HEK293 (cell line): Measurements from ENCODE around the gene IVNS1ABP.
A peak's percentile ranks its signal among the peaks of the same experiment; 100 is the strongest.

Source experiments
- CTCF ChIA-PET: fragments of 350-600 bp; formaldehyde crosslinking; extraction: SDS; loops from one replicate; lab custom pipeline; 2021; ENCODE audit warnings: antibody characterized with exemption; lab: Yijun Ruan, JAX
- POLR2A ChIA-PET: fragments of 300-600 bp; formaldehyde crosslinking; extraction: SDS; loops from one replicate; lab custom pipeline; 2020; ENCODE audit warnings: antibody characterized with exemption, inconsistent platforms; lab: Yijun Ruan, JAX
- H3K27ac ChIP-seq: fragments of 200-500 bp; sonication (Bioruptor generic); 2 replicates; pipeline ENCODE4 v1.5.1; 2014; ENCODE audit warnings: low read depth, low read length, control low read depth, inconsistent platforms; ENCODE audit errors: extremely low read depth
- H3K36me3 ChIP-seq, 2 experiments: fragments of 200-500 bp in 1 of 2; sonication (Bioruptor generic) in 1 of 2; 1 replicate in 1 of 2; 2 replicates in 1 of 2; pipeline ENCODE4 v1.5.1; 2014 to 2017; ENCODE audit warnings: inconsistent platforms in 2 of 2, low read length in 2 of 2; ENCODE audit not compliant: control insufficient read depth in 2 of 2, insufficient read depth in 1 of 2
- H3K4me1 ChIP-seq: fragments of 200-500 bp; sonication (Bioruptor generic); 2 replicates; pipeline ENCODE4 v1.5.1; 2014; ENCODE audit warnings: mild to moderate bottlenecking, low read length, inconsistent platforms; ENCODE audit not compliant: control insufficient read depth, insufficient read depth
- H3K4me3 ChIP-seq: 2 replicates; pipeline ENCODE4 v1.5.1; 2011; ENCODE audit warnings: low read depth, mild to moderate bottlenecking, control low read depth, low read length, moderate library complexity
- H3K9me3 ChIP-seq: fragments of 200-500 bp; sonication (Bioruptor generic); 2 replicates; pipeline ENCODE4 v1.5.1; 2014; ENCODE audit warnings: low read depth, low read length, inconsistent platforms; ENCODE audit not compliant: control insufficient read depth, insufficient read depth
- MZF1 ChIP-seq: fragments of 450-650 bp; formaldehyde crosslinking; IDR thresholded peaks from 2 replicates; pipeline ENCODE4 v1.5.1; 2017; ENCODE audit warnings: missing biosample characterization, missing genetic modification characterization, borderline replicate concordance
- PATZ1 ChIP-seq: fragments of 450-650 bp; formaldehyde crosslinking; IDR thresholded peaks from 2 replicates; pipeline ENCODE4 v1.5.1; 2016; ENCODE audit warnings: missing biosample characterization, missing genetic modification characterization
- PRDM2 ChIP-seq: fragments of 450-650 bp; formaldehyde crosslinking; IDR thresholded peaks from 2 replicates; pipeline ENCODE4 v1.5.1; 2016; ENCODE audit warnings: missing biosample characterization, missing genetic modification characterization, borderline replicate concordance
- REPIN1 ChIP-seq: fragments of 450-650 bp; formaldehyde crosslinking; IDR thresholded peaks from 2 replicates; pipeline ENCODE4 v1.5.1; 2017; ENCODE audit warnings: missing biosample characterization, missing genetic modification characterization, low read depth
- SP3 ChIP-seq: fragments of 450-650 bp; formaldehyde crosslinking; IDR thresholded peaks from 2 replicates; pipeline ENCODE4 v1.5.1; 2016; ENCODE audit warnings: missing biosample characterization, missing genetic modification characterization
- TRIM28 ChIP-seq: IDR thresholded peaks from 2 replicates; pipeline ENCODE4 v1.6.1; 2011; ENCODE audit warnings: low read length, control low read depth, borderline replicate concordance
- YY2 ChIP-seq: fragments of 450-650 bp; formaldehyde crosslinking; IDR thresholded peaks from 2 replicates; pipeline ENCODE4 v1.5.1; 2016; ENCODE audit warnings: missing biosample characterization, missing genetic modification characterization
- ZBTB1 ChIP-seq: fragments of 450-650 bp; formaldehyde crosslinking; IDR thresholded peaks from 2 replicates; pipeline ENCODE4 v1.5.1; 2016; ENCODE audit warnings: missing biosample characterization, missing genetic modification characterization
- ZBTB17 ChIP-seq: fragments of 450-650 bp; formaldehyde crosslinking; IDR thresholded peaks from 2 replicates; pipeline ENCODE4 v1.5.1; 2016; ENCODE audit warnings: missing biosample characterization, missing genetic modification characterization
- ZBTB6 ChIP-seq: fragments of 450-650 bp; formaldehyde crosslinking; IDR thresholded peaks from 2 replicates; pipeline ENCODE4 v1.5.1; 2017; ENCODE audit warnings: missing biosample characterization, missing genetic modification characterization
- ZBTB7A ChIP-seq: fragments of 450-650 bp; formaldehyde crosslinking; IDR thresholded peaks from 2 replicates; pipeline ENCODE4 v1.5.1; 2016; ENCODE audit warnings: low read depth, missing biosample characterization, missing genetic modification characterization
- ZNF133 ChIP-seq: fragments of 450-650 bp; formaldehyde crosslinking; IDR thresholded peaks from 2 replicates; pipeline ENCODE4 v1.5.1; 2016; ENCODE audit warnings: missing biosample characterization, missing genetic modification characterization
- ZNF174 ChIP-seq: fragments of 450-650 bp; formaldehyde crosslinking; IDR thresholded peaks from 2 replicates; pipeline ENCODE4 v1.5.0; 2017; ENCODE audit warnings: missing biosample characterization, mild to moderate bottlenecking, missing genetic modification characterization
- ZNF19 ChIP-seq: fragments of 450-650 bp; formaldehyde crosslinking; IDR thresholded peaks from 2 replicates; pipeline ENCODE4; 2016; ENCODE audit warnings: missing biosample characterization, missing genetic modification characterization, low read depth
- ZNF214 ChIP-seq: fragments of 450-650 bp; formaldehyde crosslinking; IDR thresholded peaks from 2 replicates; pipeline ENCODE4 v1.5.1; 2017; ENCODE audit warnings: missing biosample characterization, mild to moderate bottlenecking, missing genetic modification characterization, borderline replicate concordance
- ZNF354C ChIP-seq: fragments of 450-650 bp; formaldehyde crosslinking; IDR thresholded peaks from 2 replicates; pipeline ENCODE4 v1.5.1; 2016; ENCODE audit warnings: missing biosample characterization, missing genetic modification characterization, low read depth, borderline replicate concordance
- ZNF580 ChIP-seq: fragments of 450-650 bp; formaldehyde crosslinking; IDR thresholded peaks from 2 replicates; pipeline ENCODE4 v1.5.1; 2016; ENCODE audit warnings: missing biosample characterization, missing genetic modification characterization
- ZNF639 ChIP-seq: fragments of 450-650 bp; formaldehyde crosslinking; IDR thresholded peaks from 2 replicates; pipeline ENCODE4 v1.5.1; 2016; ENCODE audit warnings: missing biosample characterization, missing genetic modification characterization
- ZNF76 ChIP-seq: fragments of 450-650 bp; formaldehyde crosslinking; IDR thresholded peaks from 2 replicates; pipeline ENCODE4; 2016; ENCODE audit warnings: low read depth, missing biosample characterization, missing genetic modification characterization, borderline replicate concordance

The IVNS1ABP gene

GRCh38 chr1:185316163-185317033 is 645 bp downstream of the IVNS1ABP start (continued):
- no peak for TF ChIP-seq PRDM2
- TF ChIP-seq PATZ1 (tag by site-specific recombination), result peak; percentile 90
- no peak for TF ChIP-seq TRIM28
- TF ChIP-seq ZNF639 (tag by site-specific recombination), result 0 out of 2 replicates have a peak, but pooled peaks have one; percentile 61
- peak; percentile 60; the same call in 1 of the 2 replicates for TF ChIP-seq ZBTB1 (tag by site-specific recombination)
- TF ChIP-seq ZNF76 (tag by site-specific recombination), result no peak
- TF ChIP-seq YY2, result no peak

- Histone ChIP-seq H3K4me1 (peaks cover 9% of the 10 kb centered on the region), H3K27ac (no peak overlapping the region), H3K4me3 (peak overlapping the region; percentile 91), H3K36me3 (peaks cover 3 to 7% of the 10 kb centered on the region in 2 experiments; a peak in 2 of 3 replicates), H3K9me3 (no peaks in the 10 kb centered on the region)
- TF ChIP-seq SP3 (tag by site-specific recombination), result no peak
- 0 out of 2 replicates have a peak, but pooled peaks have one; percentile 8 for TF ChIP-seq ZNF580
- no peak for TF ChIP-seq ZBTB7A (tag by site-specific recombination)
- TF ChIP-seq ZNF174 (tag by site-specific recombination), result no peak
- TF ChIP-seq ZBTB17 (tag by site-specific recombination), result 0 out of 2 replicates have a peak, but pooled peaks have one; percentile 24
- TF ChIP-seq ZNF214 (tag by site-specific recombination), result no peak
- no peak for TF ChIP-seq MZF1 (tag by site-specific recombination)
- no peak for TF ChIP-seq ZNF133 (tag by site-specific recombination)
- no peak for TF ChIP-seq ZNF19 (tag by site-specific recombination)
- TF ChIP-seq ZNF354C (tag by site-specific recombination), result no peak
- TF ChIP-seq ZBTB6 (tag by site-specific recombination), result 0 out of 2 replicates have a peak, but pooled peaks have one; percentile 38
- no peak for TF ChIP-seq REPIN1 (tag by site-specific recombination)
- POLR2A ChIA-PET, result interaction anchor here (1.5 kb wide), 2 partner anchors 250 to 252 kb away, joined by 4 to 6 read pairs; no protein-coding TSS in a partner anchor
- CTCF ChIA-PET, result interaction anchor here (1.2 to 1.5 kb wide), 2 partner anchors 281 to 354 kb away, joined by 4 to 7 read pairs; no protein-coding TSS in a partner anchor
These were observed 1.5 kb downstream of the IVNS1ABP start for GRCh38 chr1:185315445-185316071.
